Fibroblast of the aortic adventitia (primary cell): ENCODE results near the gene PTPRZ1. TPM values are rescaled to one million over a fixed set of nuclear protein-coding genes. Genes with fewer than 3 reads are reported as not detected.

Experiments
- DNase-seq: peaks from one replicate; pipeline ENCODE4 v3.0.0-alpha.2; 2010; ENCODE audit warnings: low read depth
- H3K4me3 ChIP-seq: 2 replicates; pipeline ENCODE4 v1.5.1; 2011; ENCODE audit warnings: low read depth, mild to moderate bottlenecking, control low read depth, low read length, moderate library complexity
- CTCF ChIP-seq: IDR thresholded peaks from 2 replicates; pipeline ENCODE4 v1.5.1; 2011; ENCODE audit warnings: mild to moderate bottlenecking, low read length, control low read depth, inconsistent platforms; ENCODE audit not compliant: insufficient read depth
- total RNA-seq: library from RNA; depleted of rRNA; stranded (reverse); fragments of >200 nt; gene quantifications from 2 replicates; pipeline ENCODE4 v1.2.3, GENCODE V29; 2012; ENCODE audit warnings: low replicate concordance

PTPRZ1 gene
- total RNA-seq, 1 donor = 0.72 TPM

DNA sequence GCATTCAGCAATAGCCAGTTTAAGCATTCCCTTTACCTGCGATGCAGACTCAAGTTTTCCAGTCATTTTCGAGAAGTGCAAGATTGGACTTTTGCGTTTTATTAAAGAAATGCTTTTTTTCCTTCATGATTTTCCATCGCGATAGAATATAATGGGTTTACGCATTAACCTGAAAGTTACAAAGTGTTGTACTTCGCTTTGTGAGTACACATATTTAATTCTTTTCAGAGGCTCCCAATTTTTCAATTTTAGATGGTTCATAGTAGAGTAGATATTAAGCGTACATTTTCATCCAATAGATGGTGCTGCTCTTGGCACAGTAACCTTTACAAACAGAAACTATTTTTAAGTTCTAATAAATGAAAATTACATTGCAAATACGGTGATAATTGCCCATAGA lies 1.3 kb downstream of the PTPRZ1 start:
- peak; percentile 15 for DNase-seq

DNA sequence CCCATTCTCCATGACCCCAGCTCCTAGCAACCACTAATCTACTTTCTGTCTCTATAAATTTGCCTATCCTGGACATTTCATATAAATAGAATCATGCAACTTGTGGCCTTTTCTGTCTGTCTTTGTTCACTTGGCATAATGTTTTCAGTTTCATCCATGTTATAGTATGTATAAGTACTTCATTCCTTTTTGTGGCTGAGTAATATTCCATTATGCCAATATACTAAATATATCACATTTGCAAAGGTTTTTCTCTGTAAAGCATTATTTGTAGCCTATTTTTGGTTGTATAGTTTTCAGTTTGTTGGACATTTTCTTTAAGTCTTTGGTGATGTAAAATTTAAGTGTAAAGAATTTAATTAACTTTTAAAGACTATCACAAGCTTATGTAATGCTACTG lies 2.2 kb downstream of the PTPRZ1 start:
- no peak for DNase-seq
- no peak overlapping the region for H3K4me3 ChIP-seq
- no peak for TF ChIP-seq CTCF

More for the DNA sequence above, 1.3 kb downstream of the PTPRZ1 start:
- TF ChIP-seq CTCF = peak; percentile 21
- H3K4me3 ChIP-seq = peak overlapping the region; percentile 13

DNA sequence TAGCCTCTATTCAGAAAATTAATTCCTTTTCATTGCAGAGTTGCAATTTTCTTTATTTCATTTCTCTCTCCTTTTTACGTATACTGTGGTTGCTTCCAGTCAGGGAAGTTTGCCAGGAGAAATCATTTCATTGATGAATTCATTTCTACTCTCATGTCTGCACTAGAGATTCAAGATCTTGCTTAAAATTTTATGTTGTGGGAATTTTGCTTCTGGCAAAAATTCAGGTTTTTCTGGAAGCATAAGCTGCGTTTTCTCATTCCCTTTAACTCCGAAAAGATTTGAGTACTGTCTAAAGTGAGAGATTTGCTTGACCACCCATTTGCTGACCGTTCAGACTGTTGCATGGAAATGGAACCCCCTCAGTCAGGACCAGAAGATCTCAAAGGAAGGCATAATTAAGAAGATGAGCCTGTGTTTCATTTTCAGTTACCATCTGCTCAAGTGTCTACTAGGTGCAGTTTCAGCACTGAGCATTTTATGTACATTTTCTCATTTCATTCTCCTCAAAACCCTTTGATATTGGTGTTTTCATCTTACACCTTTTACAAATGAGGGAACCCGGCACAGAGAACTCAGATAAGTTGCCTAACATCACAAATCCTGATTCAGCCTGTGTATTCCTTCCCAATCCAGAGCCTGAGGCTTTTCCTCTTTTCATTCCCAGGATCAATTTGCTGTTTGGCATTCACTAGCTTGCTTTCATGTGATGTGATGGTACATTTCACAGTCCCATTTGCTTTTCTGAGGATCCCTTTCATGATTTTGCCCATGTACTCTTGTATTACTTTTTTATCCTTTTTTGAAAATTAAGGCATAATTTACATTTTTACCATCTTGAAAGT lies 3.9 kb downstream of the PTPRZ1 start:
- H3K4me3 ChIP-seq = no peak overlapping the region
- no peak for DNase-seq
- TF ChIP-seq CTCF = no peak

- H3K4me3 ChIP-seq = no peak overlapping the region
- no peak for DNase-seq
- TF ChIP-seq CTCF = no peak
Measured at GRCh38 chr7:121878918-121879464, 6.0 kb downstream of the PTPRZ1 start.

GRCh38 chr7:121879544-121879943 lies 6.6 kb downstream of the PTPRZ1 start:
- no peak overlapping the region for H3K4me3 ChIP-seq
- no peak for DNase-seq
- TF ChIP-seq CTCF = no peak

- no peak for DNase-seq
- TF ChIP-seq CTCF = no peak
Measured at GRCh38 chr7:121882731-121883130, 9.8 kb downstream of the PTPRZ1 start.

More at GRCh38 chr7:121882731-121883130, 9.8 kb downstream of the PTPRZ1 start:
- no peak overlapping the region for H3K4me3 ChIP-seq
